Inferior parietal cortex (tissue), 1 donor: ENCODE measurements around the gene TIMM10.
A peak's percentile ranks its signal among the peaks of the same experiment; 100 is the strongest.

ENCODE experiments used
- DNase-seq: peaks from one replicate; pipeline ENCODE4 v3.0.0-alpha.2; 2016; ENCODE audit errors: extremely low spot score

The TIMM10 gene

DNA sequence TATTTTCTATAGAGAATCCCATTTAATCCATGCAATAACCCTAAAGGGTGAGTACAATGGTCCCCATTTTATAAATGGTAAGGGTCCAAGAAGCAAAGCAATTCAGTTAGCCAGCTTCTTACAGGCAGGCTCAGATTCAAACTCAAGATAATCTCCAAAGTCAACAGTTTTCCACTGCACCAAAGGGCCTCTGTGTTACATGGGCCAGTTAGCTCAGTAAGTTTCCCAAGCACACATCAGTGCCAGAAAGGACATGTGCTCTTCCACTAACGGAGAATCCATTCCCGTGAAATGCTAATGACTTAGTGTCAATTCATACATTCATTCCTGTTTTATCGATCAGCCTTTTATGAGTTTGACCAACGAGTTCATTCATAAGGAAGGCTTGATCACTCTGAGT, 26.0 kb downstream of the TIMM10 start:
- no peak for DNase-seq

DNA sequence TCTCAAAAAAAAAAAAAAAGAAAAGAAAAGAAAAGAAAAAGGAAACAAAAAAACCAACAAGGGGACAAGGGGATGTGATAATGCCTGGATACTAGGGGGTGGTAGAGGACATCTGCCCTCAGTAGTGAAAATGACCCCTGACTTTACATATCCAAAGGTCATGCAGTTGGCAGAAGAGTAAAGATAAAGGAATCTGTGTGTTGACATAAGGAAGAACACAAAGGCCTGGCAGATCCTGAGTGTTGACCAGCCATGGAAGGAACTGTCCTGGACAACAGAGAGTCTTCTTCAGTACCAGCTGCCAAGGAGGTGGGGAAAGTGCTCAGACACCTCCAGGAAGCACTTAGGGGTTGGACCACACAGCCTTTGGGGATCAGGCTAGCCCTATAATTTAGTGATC, 27.7 kb downstream of the TIMM10 start:
- DNase-seq = no peak

DNA sequence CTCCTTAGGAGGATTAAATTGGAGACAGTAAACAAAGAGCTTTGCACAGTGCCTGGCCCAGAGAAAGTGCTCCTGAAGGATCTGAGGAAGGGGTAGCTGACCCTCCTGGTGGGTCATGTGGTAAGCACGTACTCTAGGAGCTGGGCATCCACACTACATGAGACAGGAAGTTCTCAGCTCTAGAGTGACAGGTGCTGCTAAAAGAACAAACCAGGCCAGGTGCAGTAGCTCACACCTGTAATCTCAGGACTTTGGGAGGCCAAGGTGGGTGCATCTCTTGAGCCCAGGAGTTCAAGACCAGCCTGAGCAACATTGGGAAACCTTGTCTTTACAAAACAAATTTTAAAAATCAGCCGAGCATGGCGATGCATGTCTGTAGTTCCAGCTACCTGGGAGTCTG, 28.2 kb downstream of the TIMM10 start:
- no peak for DNase-seq

DNA sequence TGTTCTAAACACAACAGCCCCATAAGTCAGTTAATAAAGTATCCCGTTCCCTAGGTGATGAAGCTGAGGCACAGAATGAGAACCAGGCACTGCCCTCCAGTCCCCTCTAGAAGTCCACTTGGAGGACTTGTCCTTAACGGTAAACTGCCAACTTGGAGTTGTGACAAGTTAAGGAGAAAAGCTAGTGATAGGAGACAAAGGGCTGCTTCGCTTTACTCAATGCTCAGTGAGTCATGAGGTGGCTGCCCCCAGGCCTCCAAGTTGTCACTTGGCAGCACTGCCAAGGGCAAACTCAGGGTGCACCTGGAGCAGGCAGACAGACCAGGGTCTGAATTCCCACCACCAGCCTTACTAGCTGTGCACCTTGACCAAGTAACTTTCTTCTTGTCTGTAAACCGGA, 28.6 kb downstream of the TIMM10 start:
- no peak for DNase-seq

DNA sequence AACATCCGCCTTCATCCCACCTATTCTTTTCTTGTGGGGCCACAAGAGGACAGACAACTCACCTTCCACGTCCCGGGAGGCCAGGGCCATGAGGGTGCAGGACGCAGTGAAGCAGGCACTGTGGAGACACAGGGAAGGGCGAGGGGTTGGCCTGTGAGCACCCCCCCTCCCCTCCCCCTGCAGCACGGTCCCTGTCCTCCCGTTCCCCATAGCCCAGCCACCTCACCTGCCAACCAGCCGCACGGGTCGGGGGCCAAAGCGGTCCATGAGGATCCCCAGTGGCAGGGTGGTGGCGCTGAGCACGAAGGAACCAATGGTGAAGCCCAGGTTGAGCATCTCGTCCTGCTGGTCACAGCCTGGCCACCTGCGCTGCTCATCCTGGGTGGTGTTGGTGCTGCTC, 29.6 kb downstream of the TIMM10 start:
- no peak for DNase-seq

DNA sequence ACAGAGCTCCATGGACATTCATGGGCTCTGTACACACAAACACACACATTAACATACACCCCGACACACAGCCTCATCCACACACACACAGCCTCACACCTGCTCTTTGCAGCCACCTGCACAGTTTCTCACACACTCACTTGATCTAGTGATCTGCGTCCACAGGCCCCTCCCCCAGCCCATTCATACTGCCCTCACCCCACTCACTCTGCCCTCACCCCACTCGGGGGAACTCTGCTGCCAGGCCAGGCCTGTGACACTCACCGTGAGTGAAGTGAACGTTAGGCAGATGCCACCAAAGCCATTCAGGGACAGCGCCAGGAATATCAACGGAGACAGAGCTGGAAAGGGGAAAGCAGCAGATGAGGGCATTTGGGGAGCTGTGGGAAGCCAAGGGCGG, 30.0 kb downstream of the TIMM10 start:
- no peak for DNase-seq

DNA sequence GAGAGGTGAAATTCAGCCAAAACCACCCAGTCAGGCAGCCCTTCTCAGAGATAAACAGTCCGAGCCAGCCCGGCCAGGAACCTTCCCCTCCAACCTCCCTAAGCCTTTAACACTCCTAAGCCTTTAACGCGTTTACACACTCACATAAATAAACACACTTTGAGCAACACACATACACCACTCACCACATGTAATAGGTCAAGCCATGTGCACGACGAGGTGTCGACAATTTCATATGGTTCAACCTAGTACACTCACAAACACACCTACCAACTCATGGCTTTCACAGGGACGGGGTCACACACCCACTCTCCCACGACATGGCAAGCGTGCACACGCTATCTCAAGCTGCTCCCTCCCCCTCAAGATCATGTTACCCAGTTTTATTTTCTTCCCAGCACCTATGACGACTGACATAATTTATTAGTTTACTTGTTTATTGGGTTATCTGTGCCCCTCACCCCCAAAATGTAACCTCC, 30.5 kb downstream of the TIMM10 start:
- no peak for DNase-seq

DNA sequence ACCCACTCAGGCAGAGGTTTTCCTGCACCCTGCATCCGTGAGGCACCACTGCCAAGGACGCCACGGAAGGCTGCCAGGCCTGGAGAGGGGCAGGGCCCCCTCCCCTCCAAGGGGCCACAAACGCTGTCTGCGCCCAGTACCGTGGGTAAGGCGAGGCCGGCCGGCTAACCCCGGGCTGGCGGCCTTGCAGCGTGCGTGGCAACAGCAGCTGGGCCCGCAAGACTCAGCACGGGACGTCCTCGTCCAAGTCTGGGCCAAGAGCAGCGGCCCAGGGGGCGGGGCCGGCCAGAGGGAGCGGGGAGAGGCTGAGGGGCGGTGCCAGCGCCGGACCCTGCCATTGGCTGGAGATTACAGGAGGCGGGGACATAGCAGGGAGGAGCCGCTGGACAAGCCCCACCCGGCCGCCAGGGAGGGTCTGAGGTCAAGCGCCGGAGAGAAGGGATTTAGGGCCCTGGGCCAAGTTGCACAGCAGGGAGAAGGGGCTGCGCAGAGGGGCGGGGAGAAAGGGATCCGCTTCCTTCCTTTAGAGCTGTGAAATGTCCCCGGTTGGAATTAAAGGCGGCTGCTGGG, 31.1 kb downstream of the TIMM10 start:
- DNase-seq = peak; percentile 86

DNA sequence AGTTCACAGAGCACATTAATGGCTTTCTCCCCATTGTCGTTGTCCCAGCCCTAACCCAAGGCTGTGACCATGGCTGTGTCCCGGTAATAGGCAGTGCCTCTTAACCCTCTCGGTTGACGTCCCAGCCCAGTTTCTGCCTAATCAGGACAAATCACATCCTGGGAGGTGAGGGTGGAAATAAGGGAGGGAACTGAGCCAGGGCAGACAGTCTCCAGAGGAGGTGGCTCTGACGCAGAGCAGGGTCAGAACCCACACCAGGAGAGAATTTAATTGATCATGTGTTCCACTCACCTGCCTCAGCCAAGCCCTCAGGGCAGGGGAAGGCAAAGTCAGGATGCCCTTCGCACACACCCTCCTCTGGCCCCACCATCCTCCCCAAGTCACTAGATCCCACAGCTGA, 32.0 kb downstream of the TIMM10 start:
- no peak for DNase-seq

DNA sequence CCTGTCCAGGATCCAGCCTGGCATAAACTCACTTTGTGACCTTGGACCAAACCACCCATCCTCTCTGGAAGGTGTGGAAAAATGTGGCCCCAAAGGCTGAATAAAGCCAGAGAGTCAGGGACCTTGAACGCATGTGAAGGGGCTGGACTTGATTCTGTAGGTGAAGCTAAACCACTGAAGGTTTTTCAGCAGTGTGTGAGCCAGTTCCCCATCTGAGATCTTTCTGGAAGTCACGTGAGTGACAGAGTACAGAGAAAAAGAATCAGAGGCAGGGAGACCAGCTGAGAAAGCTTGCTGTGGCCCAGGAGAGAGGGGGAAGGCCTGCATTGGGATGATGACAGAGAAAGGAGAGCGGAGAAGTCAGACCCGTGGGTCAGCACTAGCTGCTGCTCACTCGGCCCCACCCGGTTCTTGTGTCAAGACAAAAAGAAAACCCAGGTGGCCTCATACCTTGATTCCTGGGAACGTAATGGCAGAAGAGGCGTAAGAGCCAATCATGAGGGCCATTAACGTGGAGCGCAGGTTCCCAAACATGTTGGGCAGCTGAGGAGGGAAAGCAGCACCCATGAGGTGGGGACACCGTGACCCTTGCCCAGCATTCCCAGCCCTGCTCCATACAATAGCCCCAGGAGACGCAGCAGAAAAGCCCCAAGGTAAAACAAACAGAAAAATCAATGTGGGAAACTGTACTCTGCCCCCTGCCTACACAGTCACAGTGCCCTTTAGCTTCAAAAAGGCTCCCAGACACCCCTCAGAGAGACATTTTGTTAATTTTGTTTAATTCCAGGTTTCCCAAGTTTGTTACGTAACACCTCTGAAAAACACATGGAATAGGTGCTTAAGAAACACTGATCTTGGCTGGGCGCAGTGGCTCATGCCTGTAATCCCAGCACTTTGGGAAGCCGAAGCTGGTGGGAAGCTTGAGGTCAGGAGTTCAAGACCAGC, 33.0 kb downstream of the TIMM10 start:
- DNase-seq = no peak

DNA sequence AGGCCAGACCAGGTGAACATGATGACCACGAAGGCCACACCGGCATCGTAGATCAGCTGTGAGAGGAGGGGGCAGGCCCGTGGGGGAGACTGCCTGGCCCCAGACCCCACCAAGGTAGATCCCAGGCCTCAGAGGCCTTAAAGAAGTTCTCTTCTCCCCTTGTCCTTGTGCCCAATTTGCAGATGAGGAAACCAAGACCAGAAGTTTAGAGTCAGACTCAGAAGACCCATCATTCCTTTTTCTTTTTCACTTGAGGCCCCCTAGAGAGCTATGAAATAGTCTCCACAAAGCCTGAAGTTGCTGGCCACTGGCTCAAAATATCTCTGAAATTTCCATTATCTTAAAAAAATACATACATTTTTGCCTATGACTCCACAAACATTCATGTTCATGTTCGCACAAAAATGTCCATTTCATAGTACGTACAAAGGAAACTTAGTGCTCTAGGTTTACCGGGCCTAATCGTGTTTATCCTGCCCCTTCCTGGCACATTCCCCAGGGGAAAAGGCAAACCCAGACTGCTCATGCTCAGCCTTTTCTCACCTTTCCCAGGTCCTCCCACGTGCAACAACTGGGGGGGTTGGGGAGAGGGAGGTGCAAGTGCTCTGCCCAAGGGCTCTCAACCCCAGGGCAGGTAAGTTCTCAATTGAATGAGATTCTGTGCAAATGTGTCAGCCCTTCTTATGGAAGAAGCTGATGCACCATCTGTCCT, 34.3 kb downstream of the TIMM10 start:
- DNase-seq = no peak

DNA sequence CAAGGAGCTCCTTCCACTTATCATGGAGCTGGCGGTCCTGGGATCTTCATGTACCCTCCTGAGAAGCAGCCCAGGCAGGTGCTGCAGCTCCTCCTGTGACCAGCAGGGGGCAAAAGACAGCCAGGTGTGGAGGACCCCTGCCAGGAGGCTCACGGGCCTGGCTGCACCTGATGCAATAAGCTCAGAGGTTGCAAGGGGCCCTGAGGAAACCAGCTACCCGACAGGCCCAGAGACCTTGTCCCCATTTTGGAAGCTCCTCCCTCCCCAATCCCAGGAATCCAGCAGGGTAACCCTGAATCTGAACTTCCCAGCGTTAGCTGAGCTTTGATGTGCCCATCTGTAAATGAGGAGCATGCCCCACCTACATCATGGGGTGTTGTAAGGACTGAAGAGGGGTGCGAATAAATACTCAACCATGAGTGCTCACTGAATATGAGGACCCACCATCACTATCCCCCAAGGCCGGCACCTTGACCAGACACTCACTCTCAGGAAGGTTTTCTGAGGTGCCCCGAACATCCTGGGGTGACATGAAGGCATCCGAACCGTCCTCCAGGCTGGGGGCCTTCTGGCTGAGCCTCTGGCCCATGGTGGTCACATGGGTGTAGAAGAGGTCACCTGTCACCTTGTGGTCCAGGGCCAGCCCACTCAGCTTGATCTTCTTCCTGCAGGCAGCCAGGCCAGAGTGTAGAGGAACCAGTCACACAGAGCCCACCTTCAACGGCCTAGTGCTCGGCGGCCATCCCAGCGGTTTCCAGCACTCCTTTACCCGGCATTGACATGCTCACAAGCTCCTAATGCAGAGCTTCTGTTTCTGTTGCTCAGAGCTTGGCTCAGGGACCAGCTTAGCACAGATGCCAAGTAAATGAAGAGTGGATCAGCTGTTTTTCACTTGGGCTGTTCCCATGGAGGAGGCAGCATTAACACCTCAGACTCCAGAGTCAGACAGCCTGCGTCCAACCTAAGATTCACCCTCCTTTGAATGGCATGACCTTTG, 36.7 kb downstream of the TIMM10 start:
- no peak for DNase-seq

DNA sequence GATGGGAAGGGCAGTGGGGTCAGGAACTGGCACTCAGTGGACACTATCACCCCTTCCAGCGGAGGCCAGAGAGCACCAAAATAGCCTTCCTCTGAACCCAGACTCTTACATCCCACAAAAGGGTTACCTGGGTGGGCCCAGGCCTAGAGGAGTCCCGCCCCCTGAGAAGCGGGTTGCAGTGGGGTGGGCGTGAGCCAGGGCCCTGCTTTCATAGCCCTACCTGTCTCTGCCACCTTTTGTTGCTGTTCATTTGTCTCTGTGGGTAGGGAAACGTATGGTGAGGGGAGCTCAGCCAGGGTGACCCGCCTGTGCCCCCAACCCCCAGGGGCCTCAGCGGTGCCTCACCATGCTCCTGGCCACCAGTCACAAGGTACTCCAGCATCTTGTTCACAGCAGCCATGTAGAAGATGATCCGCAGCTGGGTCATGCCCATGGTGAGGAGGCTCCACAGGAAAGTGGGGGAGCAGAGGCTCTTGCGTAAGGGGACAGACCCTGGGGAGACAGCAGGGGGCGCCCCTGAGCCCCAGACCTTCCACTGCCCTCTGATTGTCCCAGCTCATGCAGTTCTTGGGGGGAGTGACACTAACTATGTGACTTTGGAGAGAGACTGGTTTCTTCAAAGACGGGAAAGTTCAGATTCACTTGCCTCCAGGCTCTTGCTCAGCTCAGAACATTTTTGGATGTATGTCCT, 39.0 kb downstream of the TIMM10 start:
- no peak for DNase-seq

DNA sequence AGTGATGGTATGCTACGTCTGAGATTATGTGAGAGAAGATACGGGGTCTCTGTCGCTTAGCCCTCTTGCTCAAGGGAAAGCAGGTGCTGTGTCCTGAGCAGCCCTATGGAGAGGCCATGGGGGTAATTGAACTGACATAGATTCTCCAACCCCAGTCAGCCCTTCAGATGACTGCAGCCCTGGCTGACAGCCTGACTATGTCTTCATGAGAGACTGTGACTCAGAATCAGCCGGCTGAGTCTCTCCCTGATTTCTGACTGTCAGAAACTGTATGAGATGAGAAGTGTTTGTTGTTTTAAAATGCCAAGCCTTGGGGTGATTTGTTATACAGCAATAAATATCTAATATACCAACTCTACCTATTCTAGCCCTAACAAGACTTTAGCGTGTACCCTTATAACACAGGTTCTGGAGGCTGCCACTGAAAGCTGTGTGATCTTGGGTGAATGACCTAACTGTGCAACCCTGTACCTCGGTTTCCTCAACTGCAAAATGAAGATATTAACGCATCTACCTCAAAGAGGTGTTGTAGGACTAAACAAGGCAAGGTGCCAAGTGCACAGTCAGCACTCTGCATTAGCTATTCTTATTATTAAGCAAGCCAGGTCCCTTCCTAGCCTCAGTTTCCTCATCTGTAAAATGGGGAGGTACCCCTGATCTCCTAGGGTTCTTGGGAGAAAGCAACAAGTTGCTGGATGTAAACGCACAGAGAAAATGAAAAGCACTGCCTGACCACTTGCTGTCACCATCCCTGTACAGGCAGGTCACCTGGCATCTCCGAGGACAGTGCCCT, 39.9 kb downstream of the TIMM10 start:
- DNase-seq = no peak

DNA sequence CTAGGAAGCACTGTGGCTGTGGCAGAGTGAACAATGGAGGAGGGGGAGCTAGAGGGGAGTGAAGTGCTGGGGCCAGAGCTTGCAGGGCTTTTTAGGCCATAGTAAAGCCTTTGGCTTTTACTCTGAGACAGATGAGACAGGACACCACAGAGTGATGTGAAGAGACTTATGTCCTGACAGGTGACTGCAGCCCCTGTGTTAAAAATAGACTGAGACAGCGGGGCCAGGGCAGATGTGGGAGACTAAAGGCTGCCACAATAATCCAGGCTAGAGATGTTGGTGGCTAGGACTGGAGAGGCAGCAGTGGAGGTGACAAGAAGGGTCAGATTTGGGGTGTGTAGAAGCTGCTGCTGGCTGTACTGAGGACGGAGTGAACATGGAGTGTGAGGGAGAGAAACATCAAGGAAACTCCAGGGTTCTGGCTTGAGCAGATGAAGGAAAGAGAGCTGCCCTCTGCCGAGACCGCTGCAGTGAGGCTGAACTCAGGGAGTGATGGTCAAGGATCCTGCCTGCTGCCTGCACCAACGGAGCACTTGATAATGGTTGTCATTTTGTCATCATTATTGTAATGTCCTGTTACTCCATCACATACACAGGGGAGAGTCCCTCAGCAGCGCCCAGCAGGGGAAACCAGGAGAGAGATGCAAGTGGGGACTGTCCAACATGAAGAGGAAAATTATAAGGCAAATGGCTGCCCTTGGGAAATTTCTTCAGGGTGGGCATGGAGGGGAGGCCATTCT, 42.5 kb downstream of the TIMM10 start:
- no peak for DNase-seq

DNA sequence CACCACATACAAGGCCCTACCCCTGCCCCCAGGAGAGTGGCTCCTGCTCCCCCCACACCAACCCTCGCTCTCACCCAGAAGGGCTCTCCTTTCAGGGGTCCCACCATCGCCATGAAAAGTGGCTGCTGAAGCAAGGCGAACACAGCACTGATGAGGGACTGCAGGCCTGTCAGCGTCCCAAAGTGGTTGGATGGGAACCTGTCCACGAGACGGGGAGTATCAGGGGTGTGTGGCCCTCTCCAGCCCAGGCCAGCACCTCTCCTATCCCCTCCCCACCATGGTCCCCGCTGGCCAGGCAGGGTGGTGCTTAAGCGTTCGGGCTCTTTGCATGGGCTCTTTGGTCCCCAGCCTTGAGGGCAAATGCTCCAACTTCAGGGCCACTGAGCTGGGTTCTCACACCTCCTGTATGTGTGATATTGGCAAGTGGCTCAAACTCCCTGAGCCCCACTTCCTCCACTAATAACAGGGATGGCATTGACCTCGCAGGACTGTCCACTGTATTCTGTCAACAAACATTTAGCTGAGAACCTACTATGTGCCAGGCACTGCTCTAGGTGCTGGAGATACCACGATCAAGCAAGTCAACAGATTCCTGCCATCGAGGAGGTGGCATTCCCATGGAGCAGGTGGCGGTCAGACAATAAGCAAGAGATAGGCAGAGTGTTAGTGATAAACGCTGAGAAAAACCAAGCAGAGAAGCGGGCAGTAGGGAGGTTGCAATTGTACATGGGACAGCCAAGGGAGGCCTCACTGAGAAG, 43.4 kb downstream of the TIMM10 start:
- no peak for DNase-seq

DNA sequence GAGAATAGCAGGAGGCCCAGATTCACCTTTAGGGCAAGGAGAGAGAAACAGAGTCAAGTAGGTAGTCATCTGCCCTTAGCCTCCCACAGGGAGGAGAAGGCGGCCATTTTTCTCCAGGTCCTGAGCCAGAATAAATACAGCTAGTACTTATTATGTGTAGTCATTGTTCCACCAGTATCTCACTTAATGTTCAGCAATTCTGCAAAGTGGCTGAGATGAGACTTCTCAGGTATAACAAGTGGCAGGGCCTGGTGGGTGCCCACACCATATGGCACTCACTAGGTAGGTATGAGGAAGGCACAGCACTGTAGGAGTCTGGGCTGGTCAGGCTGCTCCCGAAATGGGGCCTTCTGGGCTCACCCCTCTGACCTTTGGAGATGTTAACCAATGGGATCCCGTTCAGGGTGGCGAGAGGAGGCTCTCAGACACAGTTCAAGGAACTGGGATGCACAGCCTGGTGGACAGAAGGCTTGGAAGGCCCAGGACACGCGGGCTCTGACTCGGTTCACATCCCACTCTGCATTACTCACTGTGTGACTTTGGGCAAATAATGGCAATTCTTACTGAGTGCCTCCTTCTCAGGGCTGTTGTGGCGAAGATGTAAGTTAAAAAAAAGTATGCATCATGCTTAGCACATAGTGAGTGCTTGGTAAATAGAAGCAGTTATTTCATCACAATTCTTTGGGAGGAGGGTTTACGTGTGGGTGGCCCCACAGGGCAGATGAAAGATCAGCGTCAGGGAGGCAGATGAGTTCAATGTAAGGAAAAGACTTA, 45.1 kb downstream of the TIMM10 start:
- no peak for DNase-seq
